Liver (tissue), 3 donors: ENCODE measurements around the gene TNNT1.

Experiments
- GABPA ChIP-seq, 2 donors: IDR thresholded peaks in 1 of 2; conservative IDR thresholded peaks in 1 of 2; 2 replicates each; pipeline ENCODE4 v1.6.1; 2016; ENCODE audit warnings: antibody characterized with exemption in 2 of 2, mild to moderate bottlenecking in 1 of 2, moderate library complexity in 1 of 2
- JUND ChIP-seq, 2 donors: IDR thresholded peaks; 2 replicates each; pipeline ENCODE4 v1.6.1; 2016; ENCODE audit warnings: antibody characterized with exemption in 2 of 2
- SP1 ChIP-seq: IDR thresholded peaks from 2 replicates; pipeline ENCODE4 v1.6.1; 2018; ENCODE audit warnings: antibody characterized with exemption, mild to moderate bottlenecking
- YY1 ChIP-seq: IDR thresholded peaks from 2 replicates; pipeline ENCODE4 v1.6.1; 2016; ENCODE audit warnings: antibody characterized with exemption, mild to moderate bottlenecking
- TF ChIP-seq, protein P1 (sequence below): fragments of 150-350 bp; IDR thresholded peaks from 2 replicates; pipeline ENCODE4 v1.5.1; 2017; ENCODE audit warnings: improper control_type of control experiment, low read depth, low read length; ENCODE audit not compliant: missing input control
- TF ChIP-seq, protein P2 (sequence below): IDR thresholded peaks from 2 replicates; pipeline ENCODE4 v1.6.1; 2016; ENCODE audit warnings: antibody characterized with exemption
- TF ChIP-seq, protein P3 (sequence below): IDR thresholded peaks from 2 replicates; pipeline ENCODE4 v1.6.1; 2016; ENCODE audit warnings: antibody characterized with exemption, mild to moderate bottlenecking
- TF ChIP-seq, protein P4 (sequence below): IDR thresholded peaks from 2 replicates; pipeline ENCODE4 v1.6.1; 2016; ENCODE audit warnings: antibody characterized with exemption
- donor health status: healthy.
- donor health status: healthy.

DNA sequence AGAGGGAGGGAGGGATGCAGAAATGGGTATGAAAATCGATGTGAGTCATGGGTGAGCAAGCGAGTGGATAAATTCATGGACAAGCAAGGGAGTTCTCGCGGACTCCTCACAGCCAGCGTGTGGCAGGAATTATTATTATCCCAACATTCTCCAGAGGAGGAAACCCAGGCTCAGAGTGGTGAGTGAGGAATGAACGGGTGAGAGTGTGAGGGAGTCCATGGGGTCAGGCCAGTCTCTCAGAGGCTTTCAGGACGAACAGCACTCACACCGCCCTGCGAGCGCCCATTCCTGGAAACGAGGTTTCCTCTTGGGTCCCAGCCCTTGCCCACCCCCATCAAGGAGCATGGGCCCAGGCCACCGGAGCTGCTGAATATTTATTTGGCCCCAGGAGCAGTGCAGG, 23.7 kb upstream of the TNNT1 start:
- TF ChIP-seq, protein P1, sequence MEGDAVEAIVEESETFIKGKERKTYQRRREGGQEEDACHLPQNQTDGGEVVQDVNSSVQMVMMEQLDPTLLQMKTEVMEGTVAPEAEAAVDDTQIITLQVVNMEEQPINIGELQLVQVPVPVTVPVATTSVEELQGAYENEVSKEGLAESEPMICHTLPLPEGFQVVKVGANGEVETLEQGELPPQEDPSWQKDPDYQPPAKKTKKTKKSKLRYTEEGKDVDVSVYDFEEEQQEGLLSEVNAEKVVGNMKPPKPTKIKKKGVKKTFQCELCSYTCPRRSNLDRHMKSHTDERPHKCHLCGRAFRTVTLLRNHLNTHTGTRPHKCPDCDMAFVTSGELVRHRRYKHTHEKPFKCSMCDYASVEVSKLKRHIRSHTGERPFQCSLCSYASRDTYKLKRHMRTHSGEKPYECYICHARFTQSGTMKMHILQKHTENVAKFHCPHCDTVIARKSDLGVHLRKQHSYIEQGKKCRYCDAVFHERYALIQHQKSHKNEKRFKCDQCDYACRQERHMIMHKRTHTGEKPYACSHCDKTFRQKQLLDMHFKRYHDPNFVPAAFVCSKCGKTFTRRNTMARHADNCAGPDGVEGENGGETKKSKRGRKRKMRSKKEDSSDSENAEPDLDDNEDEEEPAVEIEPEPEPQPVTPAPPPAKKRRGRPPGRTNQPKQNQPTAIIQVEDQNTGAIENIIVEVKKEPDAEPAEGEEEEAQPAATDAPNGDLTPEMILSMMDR, result no peak
- TF ChIP-seq, protein P2, sequence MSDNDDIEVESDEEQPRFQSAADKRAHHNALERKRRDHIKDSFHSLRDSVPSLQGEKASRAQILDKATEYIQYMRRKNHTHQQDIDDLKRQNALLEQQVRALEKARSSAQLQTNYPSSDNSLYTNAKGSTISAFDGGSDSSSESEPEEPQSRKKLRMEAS, result no peak
- TF ChIP-seq JUND (IDR thresholded peaks at IDR 0.05) (no peak), YY1 (no peak), GABPA (IDR thresholded peaks at IDR 0.05 in 1 of 2, conservative IDR thresholded peaks at IDR 0.05 in 1 of 2) (no peak), SP1 (no peak)
- TF ChIP-seq, protein P3, sequence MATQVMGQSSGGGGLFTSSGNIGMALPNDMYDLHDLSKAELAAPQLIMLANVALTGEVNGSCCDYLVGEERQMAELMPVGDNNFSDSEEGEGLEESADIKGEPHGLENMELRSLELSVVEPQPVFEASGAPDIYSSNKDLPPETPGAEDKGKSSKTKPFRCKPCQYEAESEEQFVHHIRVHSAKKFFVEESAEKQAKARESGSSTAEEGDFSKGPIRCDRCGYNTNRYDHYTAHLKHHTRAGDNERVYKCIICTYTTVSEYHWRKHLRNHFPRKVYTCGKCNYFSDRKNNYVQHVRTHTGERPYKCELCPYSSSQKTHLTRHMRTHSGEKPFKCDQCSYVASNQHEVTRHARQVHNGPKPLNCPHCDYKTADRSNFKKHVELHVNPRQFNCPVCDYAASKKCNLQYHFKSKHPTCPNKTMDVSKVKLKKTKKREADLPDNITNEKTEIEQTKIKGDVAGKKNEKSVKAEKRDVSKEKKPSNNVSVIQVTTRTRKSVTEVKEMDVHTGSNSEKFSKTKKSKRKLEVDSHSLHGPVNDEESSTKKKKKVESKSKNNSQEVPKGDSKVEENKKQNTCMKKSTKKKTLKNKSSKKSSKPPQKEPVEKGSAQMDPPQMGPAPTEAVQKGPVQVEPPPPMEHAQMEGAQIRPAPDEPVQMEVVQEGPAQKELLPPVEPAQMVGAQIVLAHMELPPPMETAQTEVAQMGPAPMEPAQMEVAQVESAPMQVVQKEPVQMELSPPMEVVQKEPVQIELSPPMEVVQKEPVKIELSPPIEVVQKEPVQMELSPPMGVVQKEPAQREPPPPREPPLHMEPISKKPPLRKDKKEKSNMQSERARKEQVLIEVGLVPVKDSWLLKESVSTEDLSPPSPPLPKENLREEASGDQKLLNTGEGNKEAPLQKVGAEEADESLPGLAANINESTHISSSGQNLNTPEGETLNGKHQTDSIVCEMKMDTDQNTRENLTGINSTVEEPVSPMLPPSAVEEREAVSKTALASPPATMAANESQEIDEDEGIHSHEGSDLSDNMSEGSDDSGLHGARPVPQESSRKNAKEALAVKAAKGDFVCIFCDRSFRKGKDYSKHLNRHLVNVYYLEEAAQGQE, result no peak
- TF ChIP-seq, protein P4, sequence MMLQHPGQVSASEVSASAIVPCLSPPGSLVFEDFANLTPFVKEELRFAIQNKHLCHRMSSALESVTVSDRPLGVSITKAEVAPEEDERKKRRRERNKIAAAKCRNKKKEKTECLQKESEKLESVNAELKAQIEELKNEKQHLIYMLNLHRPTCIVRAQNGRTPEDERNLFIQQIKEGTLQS, result no peak
